Panc1 (cell line): ENCODE measurements around the gene SCAMP1. TPM values are rescaled to one million over a fixed set of nuclear protein-coding genes. Genes with fewer than 3 reads are reported as not detected.

Source experiments
- ATAC-seq: fragments of 200-7000 bp; cut with Tn5 transposase; 2 replicates; pipeline ENCODE4 v1.9.1; 2020; ENCODE audit warnings: mild to moderate bottlenecking, moderate library complexity
- BruUV-seq: library from RNA; stranded (reverse); fragments of 400-500 nt; replicated peaks from 2 replicates; lab custom pipeline; 2021; lab: Mats Ljungman, UMichigan
- CTCF ChIA-PET: fragments of 300-600 bp; sonication (Branson Sonifier 250); formaldehyde crosslinking; loops from one replicate; lab custom pipeline; 2022; ENCODE audit warnings: antibody characterized with exemption; lab: Charles Lee
- POLR2A ChIA-PET: fragments of 300-600 bp; sonication (Branson Sonifier 250); formaldehyde crosslinking; loops from one replicate; lab custom pipeline; 2022; ENCODE audit warnings: antibody characterized with exemption; lab: Charles Lee
- DNase-seq: peaks from one replicate; pipeline ENCODE4 v3.0.0-alpha.2; 2010; ENCODE audit warnings: low read depth, low spot score
- H3K27ac ChIP-seq: 2 replicates; pipeline ENCODE4 v1.5.1; 2011; ENCODE audit warnings: mild to moderate bottlenecking, low read length, inconsistent platforms
- H3K27me3 ChIP-seq: fragments of 200-500 bp; sonication (Bioruptor generic); 2 replicates; pipeline ENCODE4 v1.6.0; 2014; ENCODE audit warnings: low read length, inconsistent platforms; ENCODE audit not compliant: control insufficient read depth, insufficient read depth
- H3K36me3 ChIP-seq: fragments of 200-500 bp; sonication (Bioruptor generic); 2 replicates; pipeline ENCODE4 v1.5.1; 2014; ENCODE audit warnings: inconsistent platforms, mild to moderate bottlenecking, low read length, moderate library complexity; ENCODE audit not compliant: control insufficient read depth, insufficient read depth
- H3K4me1 ChIP-seq: 2 replicates; pipeline ENCODE4 v1.5.1; 2011; ENCODE audit warnings: inconsistent platforms, mild to moderate bottlenecking, low read length, moderate library complexity; ENCODE audit not compliant: control insufficient read depth, insufficient read depth
- H3K4me3 ChIP-seq, 2 experiments: 2 replicates each; pipeline ENCODE4 v1.5.1; 2011 to 2012; ENCODE audit warnings: low read depth in 2 of 2, low read length in 2 of 2, mild to moderate bottlenecking in 2 of 2, inconsistent platforms in 1 of 2, moderate library complexity in 1 of 2
- H3K9me3 ChIP-seq: fragments of 200-500 bp; sonication (Bioruptor generic); 2 replicates; pipeline ENCODE4 v1.5.1; 2014; ENCODE audit warnings: low read depth, mild to moderate bottlenecking, inconsistent platforms, low read length, moderate library complexity; ENCODE audit not compliant: control insufficient read depth, insufficient read depth
- CTCF ChIP-seq: fragments of 450-650 bp; IDR thresholded peaks from 2 replicates; pipeline ENCODE4 v1.5.1; 2017; ENCODE audit warnings: mild to moderate bottlenecking
- POLR2AphosphoS5 ChIP-seq: IDR thresholded peaks from 2 replicates; pipeline ENCODE4 v1.6.1; 2012; ENCODE audit warnings: mild to moderate bottlenecking, low read depth, low read length, moderate library complexity
- SIN3A ChIP-seq: IDR thresholded peaks from 2 replicates; pipeline ENCODE4 v1.6.1; 2012; ENCODE audit warnings: low read depth, mild to moderate bottlenecking, low read length, moderate library complexity, borderline replicate concordance; ENCODE audit not compliant: insufficient read depth
- TCF7L2 ChIP-seq: IDR thresholded peaks from 2 replicates; pipeline ENCODE4 v1.6.1; 2011; ENCODE audit warnings: mild to moderate bottlenecking, low read depth, low read length, inconsistent platforms
- in situ Hi-C: cut with HindIII; loops from 2 replicates; pipeline ENCODE4 v1.10.0; 2016; ENCODE audit warnings: low sequenced_read_pairs, low pct_unique_long_range_greater_than_20kb
- intact Hi-C: fragments of 100-400 bp; cut with micrococcal nuclease; formaldehyde crosslinking; loops from one replicate; pipeline ENCODE4 v1.10.0; 2022; ENCODE audit not compliant: unreplicated experiment
- total RNA-seq: library from RNA; stranded (reverse); gene quantifications from one replicate; pipeline ENCODE4 v1.2.1, GENCODE V29; 2021; ENCODE audit not compliant: unreplicated experiment
- TF ChIP-seq, protein P1 (sequence below), 2 experiments: IDR thresholded peaks; 2 replicates each; pipeline ENCODE4 v1.6.1; 2011 to 2012; ENCODE audit warnings: low read depth in 2 of 2, control low read depth in 1 of 2, low read length in 1 of 2, mild to moderate bottlenecking in 1 of 2, moderate library complexity in 1 of 2; ENCODE audit not compliant: insufficient read depth in 1 of 2

Gene SCAMP1
- total RNA-seq, 1 experiment from 2014 or later: 51.3 TPM

DNA sequence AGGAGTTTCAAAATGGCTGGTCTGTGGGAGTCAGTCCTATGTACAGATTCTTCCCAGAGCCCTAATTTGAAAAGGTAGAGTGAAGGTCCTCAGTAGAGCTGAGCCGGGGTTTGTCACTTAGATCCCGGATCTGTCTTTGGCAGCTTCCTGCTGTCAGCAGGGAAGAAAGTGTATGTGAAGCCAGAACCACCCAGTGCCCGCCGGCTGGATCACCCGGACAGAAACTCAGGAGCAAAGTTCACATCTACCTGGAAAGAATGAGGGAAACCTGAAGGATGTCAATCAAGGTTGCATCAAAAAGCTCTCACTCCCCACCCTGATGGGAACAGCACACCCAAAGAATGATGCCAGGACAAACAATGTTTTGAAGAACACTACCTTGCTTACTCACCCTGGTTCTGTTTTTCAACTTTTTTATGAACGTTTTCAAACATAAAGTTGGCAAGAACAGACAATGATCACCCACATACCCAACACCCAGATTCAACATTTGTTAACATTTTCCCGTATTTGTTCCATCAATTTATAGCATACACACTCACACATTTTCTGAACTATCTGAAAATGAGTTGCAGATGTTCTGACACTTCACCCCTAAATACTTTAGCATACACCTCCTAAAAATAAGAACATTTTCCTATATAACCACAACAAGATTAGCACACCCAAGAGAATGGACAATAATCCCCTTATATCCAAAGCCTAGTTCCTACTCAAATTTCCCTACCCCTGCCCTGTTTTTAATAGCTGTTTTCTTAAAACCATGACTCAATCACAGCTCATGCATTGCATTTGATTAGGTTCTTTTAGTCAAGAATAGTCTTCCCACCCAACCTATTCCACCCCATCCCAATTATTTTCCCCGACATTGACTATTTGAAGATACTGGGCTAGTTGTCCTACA lies 154.3 kb downstream of the SCAMP1 start:
- TF ChIP-seq POLR2AphosphoS5 (no peak), SIN3A (no peak), CTCF (no peak), TCF7L2 (no peak)
- TF ChIP-seq, protein P1, sequence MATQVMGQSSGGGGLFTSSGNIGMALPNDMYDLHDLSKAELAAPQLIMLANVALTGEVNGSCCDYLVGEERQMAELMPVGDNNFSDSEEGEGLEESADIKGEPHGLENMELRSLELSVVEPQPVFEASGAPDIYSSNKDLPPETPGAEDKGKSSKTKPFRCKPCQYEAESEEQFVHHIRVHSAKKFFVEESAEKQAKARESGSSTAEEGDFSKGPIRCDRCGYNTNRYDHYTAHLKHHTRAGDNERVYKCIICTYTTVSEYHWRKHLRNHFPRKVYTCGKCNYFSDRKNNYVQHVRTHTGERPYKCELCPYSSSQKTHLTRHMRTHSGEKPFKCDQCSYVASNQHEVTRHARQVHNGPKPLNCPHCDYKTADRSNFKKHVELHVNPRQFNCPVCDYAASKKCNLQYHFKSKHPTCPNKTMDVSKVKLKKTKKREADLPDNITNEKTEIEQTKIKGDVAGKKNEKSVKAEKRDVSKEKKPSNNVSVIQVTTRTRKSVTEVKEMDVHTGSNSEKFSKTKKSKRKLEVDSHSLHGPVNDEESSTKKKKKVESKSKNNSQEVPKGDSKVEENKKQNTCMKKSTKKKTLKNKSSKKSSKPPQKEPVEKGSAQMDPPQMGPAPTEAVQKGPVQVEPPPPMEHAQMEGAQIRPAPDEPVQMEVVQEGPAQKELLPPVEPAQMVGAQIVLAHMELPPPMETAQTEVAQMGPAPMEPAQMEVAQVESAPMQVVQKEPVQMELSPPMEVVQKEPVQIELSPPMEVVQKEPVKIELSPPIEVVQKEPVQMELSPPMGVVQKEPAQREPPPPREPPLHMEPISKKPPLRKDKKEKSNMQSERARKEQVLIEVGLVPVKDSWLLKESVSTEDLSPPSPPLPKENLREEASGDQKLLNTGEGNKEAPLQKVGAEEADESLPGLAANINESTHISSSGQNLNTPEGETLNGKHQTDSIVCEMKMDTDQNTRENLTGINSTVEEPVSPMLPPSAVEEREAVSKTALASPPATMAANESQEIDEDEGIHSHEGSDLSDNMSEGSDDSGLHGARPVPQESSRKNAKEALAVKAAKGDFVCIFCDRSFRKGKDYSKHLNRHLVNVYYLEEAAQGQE (IDR thresholded peaks at IDR 0.05; ENCODE audit: insufficient read depth in 1 of 2, low read depth in 2 of 2, low read length in 1 of 2): no peak
- H3K27ac ChIP-seq: no peak overlapping the region
- intact Hi-C loops: no loop called here
- no peaks in the 10 kb centered on the region for H3K36me3 ChIP-seq
- ATAC-seq (no peak), DNase-seq (no peak)
- POLR2A ChIA-PET: no interaction called here
- in situ Hi-C loops: no loop called here
- CTCF ChIA-PET: no interaction called here
- H3K4me1 ChIP-seq: 0 out of 2 replicates have a peak, but pooled peaks cover 4% of the 10 kb centered on the region
- no peak overlapping the region for H3K4me3 ChIP-seq
- no TSS peak for BruUV-seq
- no peaks in the 10 kb centered on the region for H3K9me3 ChIP-seq
- no peaks in the 10 kb centered on the region for H3K27me3 ChIP-seq

DNA sequence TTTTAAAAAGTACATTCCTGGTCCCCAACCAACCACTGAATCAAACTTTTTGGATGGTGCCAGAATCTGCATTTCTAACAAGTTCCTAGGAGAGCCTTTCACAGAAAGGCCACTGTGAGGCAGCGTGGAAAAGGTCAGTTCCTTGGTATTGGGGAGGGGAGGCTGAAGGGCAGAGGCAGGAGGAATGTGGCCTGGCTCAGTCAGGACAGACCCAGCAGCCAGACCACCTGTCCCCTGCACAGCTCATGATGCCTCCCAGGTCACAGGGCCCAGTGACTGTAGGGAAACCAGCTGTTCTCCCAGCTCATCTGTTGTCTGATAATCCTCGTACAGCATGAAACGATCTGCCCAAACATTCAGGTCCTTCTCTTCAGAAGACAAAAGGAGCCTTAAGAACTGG lies 155.3 kb downstream of the SCAMP1 start:
- no peak overlapping the region for H3K4me3 ChIP-seq
- BruUV-seq: no TSS peak
- in situ Hi-C loops: no loop called here
- no peak for DNase-seq
- H3K27me3 ChIP-seq: no peaks in the 10 kb centered on the region
- 0 out of 2 replicates have a peak, but pooled peaks cover 4% of the 10 kb centered on the region for H3K4me1 ChIP-seq
- no peak for TF ChIP-seq CTCF
- TF ChIP-seq, protein P1 (IDR thresholded peaks at IDR 0.05; ENCODE audit: insufficient read depth in 1 of 2, low read depth in 2 of 2, low read length in 1 of 2): no peak
- TF ChIP-seq POLR2AphosphoS5: no peak
- no peak for TF ChIP-seq TCF7L2
- TF ChIP-seq SIN3A: no peak
- no peak overlapping the region for H3K27ac ChIP-seq
- H3K36me3 ChIP-seq: no peaks in the 10 kb centered on the region
- intact Hi-C loops: no loop called here
- POLR2A ChIA-PET: no interaction called here
- CTCF ChIA-PET: no interaction called here
- no peaks in the 10 kb centered on the region for H3K9me3 ChIP-seq
- ATAC-seq: no peak
